ENCODE data around the gene SYT3. TPM values are rescaled to one million over a fixed set of nuclear protein-coding genes. Genes with fewer than 3 reads are reported as not detected.
"Not testable (repeated sequence)": the region's sequence is repeated elsewhere in the genome, so short reads cannot be mapped to it uniquely, and the experiment has no call there.

SYT3 gene
- polyA plus RNA-seq, 3 donors = not detected

DNA sequence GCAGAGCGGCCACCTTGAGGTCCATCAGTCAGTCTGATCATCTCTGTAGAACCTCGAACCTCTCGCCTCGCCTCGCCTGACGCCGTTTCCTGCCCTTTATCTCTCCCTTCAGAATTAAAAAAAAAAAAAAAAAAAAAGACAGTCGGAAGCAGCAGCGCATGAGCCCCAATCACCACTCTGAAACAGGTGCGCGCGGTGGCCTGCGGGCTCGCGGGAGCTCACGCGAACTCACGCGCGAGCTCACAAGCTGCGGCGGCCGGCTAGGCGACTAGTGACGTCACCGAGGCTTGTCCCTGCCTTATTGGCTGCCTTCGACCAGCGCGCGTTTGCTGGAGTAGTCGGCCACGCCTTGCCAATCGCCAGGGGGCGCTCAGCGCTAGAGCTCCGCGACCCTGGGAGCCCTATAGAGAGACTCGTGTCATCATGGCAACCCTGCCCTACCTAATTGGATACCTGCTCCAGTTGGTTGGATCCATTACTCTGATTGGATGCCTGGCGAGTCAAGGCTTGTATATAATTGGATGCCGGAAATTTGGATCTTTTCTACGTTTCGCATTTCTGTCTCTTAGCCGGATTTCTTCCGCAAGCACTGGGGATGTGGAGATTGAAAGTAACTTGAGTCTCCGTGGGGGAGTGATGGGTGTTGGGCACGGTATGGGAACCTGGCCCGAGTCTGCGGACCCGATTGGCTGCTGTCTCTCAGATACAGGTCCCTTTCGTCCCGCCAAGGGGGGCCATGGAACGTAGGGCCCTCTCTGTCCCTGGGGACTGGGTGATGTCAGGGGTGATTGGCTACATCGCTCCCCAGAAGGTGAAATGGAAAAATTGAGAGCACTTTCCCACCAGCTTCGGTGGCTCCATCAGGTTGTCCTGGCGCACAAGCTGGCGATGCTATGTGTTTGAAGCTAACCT, 31.6 kb downstream of the SYT3 start:
- TF ChIP-seq, protein P1, sequence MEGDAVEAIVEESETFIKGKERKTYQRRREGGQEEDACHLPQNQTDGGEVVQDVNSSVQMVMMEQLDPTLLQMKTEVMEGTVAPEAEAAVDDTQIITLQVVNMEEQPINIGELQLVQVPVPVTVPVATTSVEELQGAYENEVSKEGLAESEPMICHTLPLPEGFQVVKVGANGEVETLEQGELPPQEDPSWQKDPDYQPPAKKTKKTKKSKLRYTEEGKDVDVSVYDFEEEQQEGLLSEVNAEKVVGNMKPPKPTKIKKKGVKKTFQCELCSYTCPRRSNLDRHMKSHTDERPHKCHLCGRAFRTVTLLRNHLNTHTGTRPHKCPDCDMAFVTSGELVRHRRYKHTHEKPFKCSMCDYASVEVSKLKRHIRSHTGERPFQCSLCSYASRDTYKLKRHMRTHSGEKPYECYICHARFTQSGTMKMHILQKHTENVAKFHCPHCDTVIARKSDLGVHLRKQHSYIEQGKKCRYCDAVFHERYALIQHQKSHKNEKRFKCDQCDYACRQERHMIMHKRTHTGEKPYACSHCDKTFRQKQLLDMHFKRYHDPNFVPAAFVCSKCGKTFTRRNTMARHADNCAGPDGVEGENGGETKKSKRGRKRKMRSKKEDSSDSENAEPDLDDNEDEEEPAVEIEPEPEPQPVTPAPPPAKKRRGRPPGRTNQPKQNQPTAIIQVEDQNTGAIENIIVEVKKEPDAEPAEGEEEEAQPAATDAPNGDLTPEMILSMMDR (IDR thresholded peaks at IDR 0.05) = peak; percentile 22
- peaks cover 27 to 45% (median 37%) of the 10 kb centered on the region in 3 donors for H3K27me3 Mint-ChIP-seq (ENCODE audit: low read depth in 3 of 3)
- intact Hi-C loops (cut with micrococcal nuclease) = no loop called here
- Histone ChIP-seq H3K4me1 (ENCODE audit: control insufficient read depth in 1 of 2, insufficient read depth in 2 of 2, low read length in 2 of 2) (peaks cover 5 to 6% of the 10 kb centered on the region in 2 donors), H3K79me2 (ENCODE audit: insufficient read depth, low read length) (no peaks in the 10 kb centered on the region), H3K9ac (ENCODE audit: insufficient read depth, low read length, poor library complexity, severe bottlenecking) (no peak overlapping the region), H4K20me1 (ENCODE audit: insufficient read depth, low read length) (no peaks in the 10 kb centered on the region), H3K27ac (ENCODE audit: low read depth in 1 of 2, low read length in 2 of 2) (no peak overlapping the region), H3K4me2 (replicated peaks; ENCODE audit: extremely low read depth, low read length, poor library complexity, severe bottlenecking) (peak overlapping the region; percentile 26), H3K36me3 (replicated peaks in 1 of 2; ENCODE audit: control insufficient read depth in 1 of 2, insufficient read depth in 2 of 2, low read length in 2 of 2) (no peaks in the 10 kb centered on the region), H3K27me3 (ENCODE audit: control insufficient read depth in 2 of 2, insufficient read depth in 2 of 2, low read length in 2 of 2) (peaks cover 0 to 26% of the 10 kb centered on the region in 2 donors), H2AFZ (ENCODE audit: insufficient read depth, low read depth, low read length, poor library complexity, severe bottlenecking) (no peak overlapping the region), H3K4me3 (replicated peaks in 1 of 3; ENCODE audit: low read depth in 2 of 3, low read length in 3 of 3) (peak overlapping the region in 1 of 3 experiments; percentile 18), H3K9me3 (replicated peaks in 1 of 2; ENCODE audit: control insufficient read depth in 1 of 2, insufficient read depth in 1 of 2, low read length in 2 of 2) (peaks cover 19 to 29% of the 10 kb centered on the region in 2 donors)
- H3K4me3 Mint-ChIP-seq = peak overlapping the region in 1 of 2 donors; percentile 70
- peaks cover 3 to 7% of the 10 kb centered on the region in 2 donors for H3K36me3 Mint-ChIP-seq
- H3K4me1 Mint-ChIP-seq = peaks cover 9% of the 10 kb centered on the region
- DNase-seq = peak; percentile 35 to 75 (median 42)
- H3K9me3 Mint-ChIP-seq = peaks cover 17 to 47% (median 34%) of the 10 kb centered on the region in 7 donors
- H3K27ac Mint-ChIP-seq = no peak overlapping the region
- 19% methylated on average over 51 of the region's 56 CpGs for WGBS (ENCODE audit: insufficient coverage)

DNA sequence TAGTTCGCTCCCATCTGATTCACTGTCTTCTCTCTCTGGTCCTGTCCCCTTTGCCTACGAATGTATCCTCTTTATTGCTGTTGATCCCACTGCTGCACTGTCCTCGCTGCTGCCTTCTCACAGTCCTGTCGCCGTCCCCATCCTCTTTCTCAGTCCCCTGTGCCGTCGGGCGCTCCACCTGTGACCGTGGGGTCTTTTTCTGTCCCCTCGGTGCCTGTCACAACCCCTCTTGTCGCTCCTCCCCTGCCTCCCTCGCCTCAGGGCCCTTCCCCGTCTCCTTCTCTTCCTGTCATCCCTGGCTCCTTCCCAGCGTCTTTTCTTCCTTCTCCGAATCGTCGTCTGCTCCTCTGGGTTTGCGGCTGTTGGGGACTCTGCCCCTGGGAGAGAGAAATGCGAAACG, 32.3 kb downstream of the SYT3 start:
- Histone ChIP-seq H3K4me3 (replicated peaks in 1 of 3; ENCODE audit: low read depth in 2 of 3, low read length in 3 of 3) (no peak overlapping the region), H3K9me3 (replicated peaks in 1 of 2; ENCODE audit: control insufficient read depth in 1 of 2, insufficient read depth in 1 of 2, low read length in 2 of 2) (peaks cover 19 to 29% of the 10 kb centered on the region in 2 donors), H3K27me3 (ENCODE audit: control insufficient read depth in 2 of 2, insufficient read depth in 2 of 2, low read length in 2 of 2) (peaks cover 0 to 26% of the 10 kb centered on the region in 2 donors), H3K4me1 (ENCODE audit: control insufficient read depth in 1 of 2, insufficient read depth in 2 of 2, low read length in 2 of 2) (peaks cover 5 to 6% of the 10 kb centered on the region in 2 donors), H3K27ac (ENCODE audit: low read depth in 1 of 2, low read length in 2 of 2) (no peak overlapping the region), H3K36me3 (replicated peaks in 1 of 2; ENCODE audit: control insufficient read depth in 1 of 2, insufficient read depth in 2 of 2, low read length in 2 of 2) (no peaks in the 10 kb centered on the region), H3K79me2 (ENCODE audit: insufficient read depth, low read length) (no peaks in the 10 kb centered on the region), H3K9ac (ENCODE audit: insufficient read depth, low read length, poor library complexity, severe bottlenecking) (no peak overlapping the region), H4K20me1 (ENCODE audit: insufficient read depth, low read length) (no peaks in the 10 kb centered on the region), H2AFZ (ENCODE audit: insufficient read depth, low read depth, low read length, poor library complexity, severe bottlenecking) (no peak overlapping the region), H3K4me2 (replicated peaks; ENCODE audit: extremely low read depth, low read length, poor library complexity, severe bottlenecking) (no peak overlapping the region)
- DNase-seq = no peak
- 72% methylated on average over 13 of the region's 20 CpGs for WGBS (ENCODE audit: insufficient coverage)
- TF ChIP-seq, protein P1 (IDR thresholded peaks at IDR 0.05) = no peak
- Mint-ChIP-seq H3K27ac (peak overlapping the region in 1 of 7 donors; percentile 40), H3K4me3 (peak overlapping the region in 1 of 2 donors; percentile 70), H3K4me1 (peaks cover 5% of the 10 kb centered on the region), H3K27me3 (ENCODE audit: low read depth in 3 of 3) (peaks cover 31 to 48% (median 37%) of the 10 kb centered on the region in 3 donors), H3K9me3 (peaks cover 17 to 47% (median 35%) of the 10 kb centered on the region in 7 donors), H3K36me3 (peaks cover 3 to 7% of the 10 kb centered on the region in 2 donors)
- intact Hi-C loops (cut with micrococcal nuclease) = no loop called here

DNA sequence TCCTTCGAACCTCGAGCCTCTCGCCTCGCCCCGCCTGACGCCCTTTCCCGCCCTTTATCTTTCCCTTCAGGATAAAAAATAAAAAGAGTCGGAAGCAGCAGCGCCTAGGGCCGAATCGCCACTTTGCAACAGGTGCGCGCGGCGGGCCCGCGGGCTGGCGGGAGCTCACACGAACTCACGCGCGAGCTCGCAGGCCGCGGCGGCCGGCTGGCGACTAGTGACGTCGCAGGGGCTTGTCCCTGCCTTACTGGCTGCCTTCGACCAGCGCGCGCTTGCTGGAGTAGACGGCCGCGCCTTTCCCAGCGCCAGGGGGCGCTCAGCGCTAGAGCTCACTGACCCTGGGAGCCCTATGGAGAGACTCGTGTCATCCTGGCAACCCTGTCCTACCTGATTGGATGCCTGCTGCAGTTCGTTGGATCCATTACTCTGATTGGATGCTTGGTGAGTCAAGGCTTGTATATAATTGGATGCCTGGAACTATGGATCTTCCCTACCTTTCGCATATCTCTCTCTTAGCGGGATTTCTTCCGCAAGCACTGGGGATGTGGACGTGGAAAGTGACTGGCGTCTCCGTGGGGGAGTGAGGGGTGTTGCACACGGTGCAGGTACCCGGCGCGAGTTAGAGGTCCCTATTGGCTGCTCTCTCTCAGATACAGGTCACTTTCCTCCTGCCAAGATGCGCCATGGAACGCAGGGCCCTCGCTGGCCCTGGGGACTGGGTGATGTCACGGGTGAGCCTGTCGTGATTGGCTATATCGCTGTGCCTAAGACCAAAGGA, 33.4 kb downstream of the SYT3 start:
- H3K4me3 ChIP-seq (replicated peaks in 1 of 3; ENCODE audit: low read depth in 2 of 3, low read length in 3 of 3); H3K79me2 ChIP-seq (ENCODE audit: insufficient read depth, low read length); H3K4me2 ChIP-seq (replicated peaks; ENCODE audit: extremely low read depth, low read length, poor library complexity, severe bottlenecking); H3K4me1 ChIP-seq (ENCODE audit: control insufficient read depth in 1 of 2, insufficient read depth in 2 of 2, low read length in 2 of 2); H3K4me3 Mint-ChIP-seq; intact Hi-C loops (cut with micrococcal nuclease); H3K36me3 ChIP-seq (replicated peaks in 1 of 2; ENCODE audit: control insufficient read depth in 1 of 2, insufficient read depth in 2 of 2, low read length in 2 of 2); H3K36me3 Mint-ChIP-seq; H4K20me1 ChIP-seq (ENCODE audit: insufficient read depth, low read length); H3K27ac ChIP-seq (ENCODE audit: low read depth in 1 of 2, low read length in 2 of 2); H3K27ac Mint-ChIP-seq; H3K4me1 Mint-ChIP-seq; H2AFZ ChIP-seq (ENCODE audit: insufficient read depth, low read depth, low read length, poor library complexity, severe bottlenecking); DNase-seq; H3K9ac ChIP-seq (ENCODE audit: insufficient read depth, low read length, poor library complexity, severe bottlenecking): not testable (repeated sequence)
- Mint-ChIP-seq H3K9me3 (peaks cover 17 to 47% (median 36%) of the 10 kb centered on the region in 7 donors), H3K27me3 (ENCODE audit: low read depth in 3 of 3) (peaks cover 35 to 52% (median 47%) of the 10 kb centered on the region in 3 donors)
- peaks cover 0 to 32% of the 10 kb centered on the region in 2 donors for H3K27me3 ChIP-seq (ENCODE audit: control insufficient read depth in 2 of 2, insufficient read depth in 2 of 2, low read length in 2 of 2)
- peaks cover 19 to 29% of the 10 kb centered on the region in 2 donors for H3K9me3 ChIP-seq (replicated peaks in 1 of 2; ENCODE audit: control insufficient read depth in 1 of 2, insufficient read depth in 1 of 2, low read length in 2 of 2)
- 53% methylated on average over 17 of the region's 58 CpGs for WGBS (ENCODE audit: insufficient coverage)
